CD14-positive monocyte (primary cell): Measurements from ENCODE around the gene ALDH16A1. TPM values are rescaled to one million over a fixed set of nuclear protein-coding genes. Genes with fewer than 3 reads are reported as not detected.

Source experiments
- DNase-seq, 3 donors: peaks; one replicate each; pipeline ENCODE4 v3.0.0-alpha.2; 2011 to 2022
- H2AFZ ChIP-seq: 2 replicates; pipeline ENCODE4 v1.6.0; 2012; ENCODE audit warnings: mild to moderate bottlenecking, low read depth, low read length, inconsistent platforms; ENCODE audit not compliant: insufficient read depth, poor library complexity, severe bottlenecking
- H3K27ac ChIP-seq, 2 donors: 1 replicate in 1 of 2; 2 replicates in 1 of 2; pipeline ENCODE4 v1.5.1; 2012 to 2013; ENCODE audit warnings: low read length in 2 of 2, control low read depth in 1 of 2, inconsistent platforms in 1 of 2, low read depth in 1 of 2, mild to moderate bottlenecking in 1 of 2
- H3K27me3 ChIP-seq, 2 donors: one replicate each; pipeline versions ENCODE4 v1.6.0 to v1.6.1; 2011 to 2013; ENCODE audit warnings: low read length in 2 of 2; ENCODE audit not compliant: control insufficient read depth in 2 of 2, insufficient read depth in 2 of 2
- H3K36me3 ChIP-seq, 2 donors: replicated peaks in 1 of 2; 1 replicate in 1 of 2; 2 replicates in 1 of 2; pipeline versions ENCODE4 v1.5.1 to v1.6.1; 2012 to 2013; ENCODE audit warnings: low read length in 2 of 2, control low read depth in 1 of 2, inconsistent platforms in 1 of 2, mild to moderate bottlenecking in 1 of 2; ENCODE audit not compliant: insufficient read depth in 2 of 2, control insufficient read depth in 1 of 2
- H3K4me1 ChIP-seq, 2 donors: 1 replicate in 1 of 2; 2 replicates in 1 of 2; pipeline versions ENCODE4 v1.5.1 to v1.6.1; 2012 to 2013; ENCODE audit warnings: low read length in 2 of 2, control low read depth in 1 of 2, inconsistent platforms in 1 of 2, mild to moderate bottlenecking in 1 of 2, moderate library complexity in 1 of 2; ENCODE audit not compliant: insufficient read depth in 2 of 2, control insufficient read depth in 1 of 2
- H3K4me2 ChIP-seq: replicated peaks from 2 replicates; pipeline ENCODE3; 2012; ENCODE audit warnings: low read length, moderate library complexity, mild to moderate bottlenecking; ENCODE audit not compliant: poor library complexity, severe bottlenecking; ENCODE audit errors: extremely low read depth
- H3K4me3 ChIP-seq, 3 experiments: fragments of 200-600 bp in 1 of 3; sonication (generic) in 1 of 3; replicated peaks in 1 of 3; 1 replicate in 2 of 3; 2 replicates in 1 of 3; pipeline ENCODE4 v1.5.1; 2011 to 2013; ENCODE audit warnings: low read length in 3 of 3, mild to moderate bottlenecking in 3 of 3, control low read depth in 2 of 3, low read depth in 2 of 3, inconsistent platforms in 1 of 3, moderate library complexity in 1 of 3
- H3K79me2 ChIP-seq: 2 replicates; pipeline ENCODE4 v1.6.0; 2012; ENCODE audit warnings: mild to moderate bottlenecking, control low read depth, inconsistent platforms, low read length, moderate library complexity; ENCODE audit not compliant: insufficient read depth
- H3K9ac ChIP-seq: 2 replicates; pipeline ENCODE4 v1.6.0; 2017; ENCODE audit warnings: low read length, mild to moderate bottlenecking; ENCODE audit not compliant: insufficient read depth, poor library complexity, severe bottlenecking
- H3K9me3 ChIP-seq, 2 donors: replicated peaks in 1 of 2; 1 replicate in 1 of 2; 2 replicates in 1 of 2; pipeline versions ENCODE4 v1.5.1 to v1.6.1; 2012 to 2013; ENCODE audit warnings: low read length in 2 of 2, control low read depth in 1 of 2; ENCODE audit not compliant: control insufficient read depth in 1 of 2, insufficient read depth in 1 of 2
- H4K20me1 ChIP-seq: 2 replicates; pipeline ENCODE4 v1.6.0; 2012; ENCODE audit warnings: mild to moderate bottlenecking, low read length, control low read depth, moderate library complexity; ENCODE audit not compliant: insufficient read depth
- H3K27ac Mint-ChIP-seq, 7 donors: one replicate each; pipeline ENCODE4 v1.8.0; 2020; ENCODE audit warnings: mild to moderate bottlenecking in 7 of 7, mixed read lengths in 7 of 7, moderate library complexity in 6 of 7, inconsistent platforms in 2 of 7
- H3K27me3 Mint-ChIP-seq, 3 donors: one replicate each; pipeline ENCODE4 v1.8.0; 2021 to 2022; ENCODE audit warnings: low read depth in 3 of 3, mild to moderate bottlenecking in 3 of 3, mixed read lengths in 3 of 3, moderate library complexity in 3 of 3, inconsistent platforms in 1 of 3
- H3K36me3 Mint-ChIP-seq, 2 donors: one replicate each; pipeline ENCODE4 v1.8.0; 2020; ENCODE audit warnings: mixed read lengths in 2 of 2, inconsistent platforms in 1 of 2, mild to moderate bottlenecking in 1 of 2
- H3K4me1 Mint-ChIP-seq: one replicate; pipeline ENCODE4 v1.8.0; 2020; ENCODE audit warnings: mild to moderate bottlenecking, mixed read lengths
- H3K4me3 Mint-ChIP-seq, 2 donors: one replicate each; pipeline ENCODE4 v1.8.0; 2020; ENCODE audit warnings: mild to moderate bottlenecking in 2 of 2, mixed read lengths in 2 of 2, moderate library complexity in 1 of 2
- H3K9me3 Mint-ChIP-seq, 7 donors: one replicate each; pipeline ENCODE4 v1.8.0; 2020 to 2022; ENCODE audit warnings: mixed read lengths in 7 of 7, mild to moderate bottlenecking in 6 of 7, moderate library complexity in 6 of 7, inconsistent platforms in 2 of 7
- CTCF ChIP-seq: fragments of 200-600 bp; IDR thresholded peaks from one replicate; pipeline ENCODE4 v1.8.0; 2022; ENCODE audit warnings: antibody characterized with exemption, mild to moderate bottlenecking
- WGBS: methylation state at CpG from one replicate; pipeline ENCODE4 v1.1.5; 2013; ENCODE audit warnings: missing lambda C conversion rate; ENCODE audit not compliant: insufficient coverage; 5-methylcytosine and 5-hydroxymethylcytosine counted together
- intact Hi-C, 2 donors: fragments of 100-400 bp; cut with micrococcal nuclease; formaldehyde crosslinking; loops; one replicate each; pipeline versions ENCODE4 v1.15.0 to v1.15.1; 2023
- polyA plus RNA-seq, 3 donors: library from polyadenylated mRNA; depleted of rRNA in 1 of 3; unstranded in 2 of 3; stranded (reverse) in 1 of 3; fragments of 300-500 nt in 2 of 3; fragments of >200 nt in 1 of 3; fragmentation: Illumina TruSeq in 2 of 3; gene quantifications; 1 replicate in 2 of 3; 2 replicates in 1 of 3; pipeline ENCODE4 v1.2.3, GENCODE V29; 2012 to 2021

The ALDH16A1 gene
- polyA plus RNA-seq, 3 donors: 30.8 to 39.5 (median 31.2) TPM

- Histone ChIP-seq H3K27ac (peak within 1 kb of the TSS; percentile 53 to 83), H3K27me3 (no peaks in the 10 kb centered on the region), H3K9me3 (no peaks in the 10 kb centered on the region), H4K20me1 (no peaks in the 10 kb centered on the region), H3K79me2 (no peaks in the 10 kb centered on the region), H3K4me3 (peak within 1 kb of the TSS; percentile 62 to 90 (median 69)), H3K36me3 (no peaks in the 10 kb centered on the region), H3K4me2 (peak within 1 kb of the TSS; percentile 84), H3K4me1 (peaks cover 32 to 41% of the 10 kb centered on the region in 2 donors), H2AFZ (peak within 1 kb of the TSS; percentile 88), H3K9ac (peak within 1 kb of the TSS; percentile 79)
- Mint-ChIP-seq H3K9me3 (peaks cover 0 to 2% (median 0%) of the 10 kb centered on the region in 7 donors), H3K4me3 (peak within 1 kb of the TSS; percentile 86 to 91), H3K4me1 (peaks cover 45% of the 10 kb centered on the region), H3K27me3 (peaks cover 2 to 13% (median 6%) of the 10 kb centered on the region in 3 donors), H3K27ac (peak within 1 kb of the TSS; percentile 33 to 92 (median 88)), H3K36me3 (peaks cover 8 to 9% of the 10 kb centered on the region in 2 donors)
- intact Hi-C loops: loop anchor here in 1 of 2 donors (5.0 kb wide), 1 partner anchor 203 kb away; the partner anchor contains the start of gene PRMT1
- peak; percentile 82 to 86 (median 85) for DNase-seq
- TF ChIP-seq CTCF: peak; percentile 93
- WGBS: 2% methylated on average over 26 of the region's 33 CpGs
Observed at GRCh38 chr19:49473868-49474541, 21.0 kb downstream of the ALDH16A1 start, which contains the start of gene FLT3LG. Gene FLT3LG (plus strand): TSS chr19:49474215. CDS start chr19:49474640, 425 bp downstream.

GRCh38 chr19:49474542-49474924 is 21.5 kb downstream of the ALDH16A1 start:
- Histone ChIP-seq H3K4me1 (peaks cover 27 to 36% of the 10 kb centered on the region in 2 donors), H3K36me3 (no peaks in the 10 kb centered on the region), H4K20me1 (no peaks in the 10 kb centered on the region), H3K4me3 (peak overlapping the region; percentile 62 to 90 (median 69)), H3K79me2 (no peaks in the 10 kb centered on the region), H2AFZ (peak overlapping the region; percentile 88), H3K27me3 (no peaks in the 10 kb centered on the region), H3K4me2 (peak overlapping the region; percentile 84), H3K9ac (peak overlapping the region; percentile 79), H3K9me3 (no peaks in the 10 kb centered on the region), H3K27ac (peak overlapping the region; percentile 53 to 83)
- WGBS: 7% methylated on average over 11 of the region's 11 CpGs
- TF ChIP-seq CTCF: no peak
- Mint-ChIP-seq H3K27me3 (peaks cover 2 to 13% (median 6%) of the 10 kb centered on the region in 3 donors), H3K9me3 (peaks cover 0 to 2% (median 0%) of the 10 kb centered on the region in 7 donors), H3K4me1 (peaks cover 41% of the 10 kb centered on the region), H3K4me3 (peak overlapping the region; percentile 86 to 91), H3K27ac (peak overlapping the region; percentile 33 to 92 (median 88)), H3K36me3 (peaks cover 8% of the 10 kb centered on the region in 2 donors)
- intact Hi-C loops: loop anchor here in 1 of 2 donors (5.0 kb wide), 1 partner anchor 203 kb away; the partner anchor contains the start of gene PRMT1
- DNase-seq: no peak
